Stomach (tissue), 9 donors: ENCODE measurements around the gene FADS6. TPM values are rescaled to one million over a fixed set of nuclear protein-coding genes. Genes with fewer than 3 reads are reported as not detected.
"Not testable (repeated sequence)": the region's sequence is repeated elsewhere in the genome, so short reads cannot be mapped to it uniquely, and the experiment has no call there.

Experiments used
- DNase-seq, 2 donors: peaks; one replicate each; pipeline versions ENCODE4 v3.0.0 to v3.0.0-alpha.2; 2013 to 2019
- H3K27ac ChIP-seq, 5 donors: fragments of 200-600 bp in 4 of 5; sonication (generic) in 4 of 5; one replicate each; pipeline ENCODE4 v1.5.1; 2013 to 2019; ENCODE audit warnings: mild to moderate bottlenecking in 1 of 5, moderate library complexity in 1 of 5
- H3K27me3 ChIP-seq, 3 donors: fragments of 200-600 bp; sonication (generic); one replicate each; pipeline ENCODE4 v1.5.1; 2017 to 2019; ENCODE audit warnings: mixed run types in 1 of 3
- H3K36me3 ChIP-seq, 4 donors: fragments of 200-600 bp; sonication (generic); 1 replicate in 3 of 4; 2 replicates in 1 of 4; pipeline ENCODE4 v1.5.1; 2016 to 2019
- H3K4me1 ChIP-seq, 4 donors: fragments of 200-600 bp; sonication (generic); one replicate each; pipeline ENCODE4 v1.5.1; 2016 to 2019
- H3K4me3 ChIP-seq, 4 donors: fragments of 200-600 bp; sonication (generic) in 3 of 4; one replicate each; pipeline ENCODE4 v1.5.1; 2016 to 2019; ENCODE audit warnings: mild to moderate bottlenecking in 1 of 4
- H3K9me3 ChIP-seq, 4 donors: fragments of 200-600 bp; sonication (generic); one replicate each; pipeline ENCODE4 v1.5.1; 2016 to 2019
- CTCF ChIP-seq, 7 experiments: fragments of 450-650 bp in 4 of 7; fragments of 200-600 bp in 3 of 7; sonication (generic) in 3 of 7; IDR thresholded peaks; one replicate each; pipeline ENCODE4 v1.5.1; 2016 to 2019; ENCODE audit warnings: antibody characterized with exemption in 7 of 7, control low read depth in 2 of 7, mild to moderate bottlenecking in 1 of 7
- EP300 ChIP-seq: sonication (generic); formaldehyde crosslinking; IDR thresholded peaks from one replicate; pipeline ENCODE4 v1.6.1; 2017; ENCODE audit warnings: antibody characterized with exemption
- POLR2A ChIP-seq, 4 donors: fragments of 450-650 bp; IDR thresholded peaks; one replicate each; pipeline ENCODE4 v1.6.1; 2016; ENCODE audit warnings: antibody characterized with exemption in 4 of 4, control low read depth in 2 of 4, mild to moderate bottlenecking in 1 of 4, moderate library complexity in 1 of 4
- POLR2AphosphoS5 ChIP-seq, 3 donors: sonication (generic); formaldehyde crosslinking; IDR thresholded peaks; one replicate each; pipeline ENCODE4 v1.6.1; 2016; ENCODE audit warnings: antibody characterized with exemption in 3 of 3
- WGBS, 5 donors: extraction: QIAGEN DNeasy Blood & Tissue Kit in 3 of 5; methylation state at CpG; one replicate each; pipeline versions ENCODE4 v1.1.5 to v1.1.7; 2013 to 2018; 5-methylcytosine and 5-hydroxymethylcytosine counted together
- intact Hi-C: fragments of 100-400 bp; cut with DNase I; formaldehyde crosslinking; loops from one replicate; pipeline ENCODE4 v1.15.1; 2023; ENCODE audit warnings: low total_unique reads
- polyA plus RNA-seq, 3 donors: library from polyadenylated mRNA; stranded (reverse); fragments of 200-250 nt; gene quantifications; one replicate each; pipeline ENCODE4 v1.2.3, GENCODE V29; 2013
- total RNA-seq, 5 donors: library from RNA; depleted of rRNA; stranded (reverse); fragments of >200 nt; gene quantifications; one replicate each; pipeline versions ENCODE4 v1.1.0 to v1.2.3, GENCODE V29; 2014 to 2016
- donor health status: healthy with polysubstance abuse.
- donor health status: Bipolar disorder and iron deficiency.
- donor health status: healthy.

FADS6 gene
- total and polyA plus RNA-seq, 8 donors = 0.50 to 1.8 TPM; not detected in 6

DNA sequence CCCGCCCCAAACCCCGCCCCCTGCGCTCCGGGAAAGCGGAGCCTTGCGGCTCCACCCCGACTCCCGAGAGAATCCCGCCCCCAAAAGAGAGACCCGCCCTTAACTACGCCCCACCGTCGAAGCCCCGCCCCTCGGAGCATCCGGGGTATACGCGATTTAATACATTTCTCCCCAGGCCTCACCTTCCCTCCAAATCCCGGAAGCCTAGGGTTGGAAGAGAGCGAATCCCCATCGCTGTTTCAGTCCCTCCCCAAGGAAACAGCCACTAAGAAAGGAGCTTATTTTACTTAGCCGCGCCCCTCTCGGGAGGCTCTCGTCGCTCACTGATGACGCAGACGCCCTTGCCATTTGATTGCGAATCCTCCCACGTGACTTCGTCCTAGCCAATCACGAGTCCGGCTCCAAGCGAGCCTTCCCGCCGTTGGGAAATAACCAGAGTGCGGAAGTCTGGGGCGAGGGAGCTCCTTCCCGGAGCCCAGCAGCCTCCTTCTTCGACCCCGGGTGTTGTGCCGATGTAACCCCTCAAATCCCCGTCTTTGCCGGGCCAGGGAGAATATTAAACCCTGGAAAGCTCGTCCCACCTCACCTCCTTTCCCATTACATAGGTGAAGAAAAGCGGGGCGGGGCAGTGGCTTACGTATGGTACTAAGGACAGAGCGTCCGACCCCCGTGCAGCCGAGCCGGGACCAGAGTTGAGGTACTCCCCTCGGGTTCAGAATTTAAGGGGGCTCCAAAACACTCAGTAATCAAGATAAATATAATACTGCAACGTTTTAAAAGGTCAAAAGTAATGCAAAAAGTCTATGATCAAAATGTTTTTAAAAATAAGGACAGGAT is 20.2 kb downstream of the FADS6 start:
- intact Hi-C loops = no loop called here
- Histone ChIP-seq H3K27ac (peak overlapping the region; percentile 92 to 96 (median 94)), H3K36me3 (no peaks in the 10 kb centered on the region), H3K9me3 (no peaks in the 10 kb centered on the region), H3K27me3 (peaks cover 0 to 8% (median 0%) of the 10 kb centered on the region in 3 donors), H3K4me3 (peak overlapping the region; percentile 58 to 72 (median 64)), H3K4me1 (peaks cover 26 to 38% (median 32%) of the 10 kb centered on the region in 4 donors)
- TF ChIP-seq POLR2AphosphoS5 (IDR thresholded peaks at IDR 0.05) (peak; percentile 92 to 99 (median 99)), EP300 (no peak), CTCF (IDR thresholded peaks at IDR 0.05) (no peak), POLR2A (IDR thresholded peaks at IDR 0.05) (peak in 2 of 4 donors; percentile 94 to 97)
- 0 to 1% (median 0%) methylated on average over 41 to 55 of the region's 55 CpGs for WGBS, 5 donors
- peak; percentile 100 for DNase-seq

DNA sequence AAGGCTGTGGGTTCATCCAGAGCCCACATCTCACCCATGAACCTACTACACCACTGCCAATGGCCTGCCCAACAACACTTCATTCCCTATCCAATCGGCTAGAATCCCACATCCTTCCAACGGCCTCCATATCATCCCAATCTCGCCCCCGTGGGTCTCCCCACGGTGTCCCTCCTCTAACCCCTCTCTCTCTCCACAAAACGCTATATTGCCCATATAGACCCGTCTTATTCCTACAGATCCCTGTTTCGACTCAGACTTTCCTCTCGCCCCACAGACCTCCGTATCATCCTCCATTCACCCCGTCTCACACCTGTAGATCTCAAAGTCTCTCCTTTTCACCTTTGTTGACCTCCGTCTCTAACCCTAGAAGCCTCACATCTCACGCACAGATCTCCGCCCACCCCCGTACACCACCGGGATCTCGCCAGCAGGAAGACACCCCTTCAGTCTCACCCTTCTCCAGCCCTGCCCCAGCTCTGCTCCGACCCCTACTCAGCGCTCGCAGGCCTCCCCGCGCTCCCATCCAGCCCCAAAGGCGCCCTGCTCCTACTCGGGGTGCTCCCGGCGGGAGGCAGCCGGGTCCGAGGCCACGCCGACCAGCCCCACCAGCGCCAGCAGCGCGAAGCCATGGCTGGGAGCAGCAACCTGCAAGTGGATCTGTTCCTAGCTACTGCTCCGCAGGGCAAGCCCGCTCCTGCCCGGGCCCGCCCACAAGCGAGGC is 21.0 kb downstream of the FADS6 start, which contains the start of gene FDXR:
FDXR (minus strand) TSS at position 682 of the 724 bp plus-strand sequence; CDS start at position 632, 50 bp downstream.
- no peaks in the 10 kb centered on the region for H3K36me3 ChIP-seq
- TF ChIP-seq POLR2A (IDR thresholded peaks at IDR 0.05) (peak in 1 of 4 donors; percentile 71), CTCF (IDR thresholded peaks at IDR 0.05) (no peak), POLR2AphosphoS5 (IDR thresholded peaks at IDR 0.05) (peak in 2 of 3 donors; percentile 48 to 98), EP300 (no peak)
- H3K4me3 ChIP-seq = peak within 1 kb of the TSS; percentile 58 to 72 (median 64)
- H3K27me3 ChIP-seq = peaks cover 0 to under 1% (median 0%) of the 10 kb centered on the region in 3 donors
- no peaks in the 10 kb centered on the region for H3K9me3 ChIP-seq
- intact Hi-C loops = no loop called here
- peak within 1 kb of the TSS; percentile 92 to 96 (median 94) for H3K27ac ChIP-seq
- 5 to 15% (median 6%) methylated on average over 19 to 38 of the region's 38 CpGs for WGBS, 5 donors
- DNase-seq = no peak
- H3K4me1 ChIP-seq = peaks cover 18 to 30% (median 25%) of the 10 kb centered on the region in 4 donors

GRCh38 chr17:74871356-74872076 is 21.9 kb downstream of the FADS6 start:
- Histone ChIP-seq H3K4me3 (peak overlapping the region in 2 of 4 donors; percentile 58 to 67), H3K4me1 (peaks cover 13 to 23% (median 18%) of the 10 kb centered on the region in 4 donors), H3K36me3 (no peaks in the 10 kb centered on the region), H3K9me3 (no peaks in the 10 kb centered on the region), H3K27me3 (no peaks in the 10 kb centered on the region), H3K27ac (no peak overlapping the region)
- no peak for TF ChIP-seq POLR2AphosphoS5 (IDR thresholded peaks at IDR 0.05)
- no peak for TF ChIP-seq EP300
- no peak for TF ChIP-seq CTCF (IDR thresholded peaks at IDR 0.05)
- no peak for TF ChIP-seq POLR2A (IDR thresholded peaks at IDR 0.05)
- WGBS, 5 donors = 77 to 88% (median 84%) methylated on average over 11 of the region's 11 CpGs
- intact Hi-C loops = no loop called here
- DNase-seq = no peak

GRCh38 chr17:74870512-74870911 is 22.9 kb downstream of the FADS6 start:
- TF ChIP-seq EP300 = no peak
- no peak for TF ChIP-seq POLR2A (IDR thresholded peaks at IDR 0.05)
- TF ChIP-seq CTCF (IDR thresholded peaks at IDR 0.05) = no peak
- no peak for TF ChIP-seq POLR2AphosphoS5 (IDR thresholded peaks at IDR 0.05)
- Histone ChIP-seq H3K4me3 (no peak overlapping the region), H3K4me1 (peaks cover 13 to 23% (median 18%) of the 10 kb centered on the region in 4 donors), H3K27me3 (no peaks in the 10 kb centered on the region), H3K27ac (no peak overlapping the region), H3K36me3 (no peaks in the 10 kb centered on the region), H3K9me3 (no peaks in the 10 kb centered on the region)
- intact Hi-C loops = no loop called here
- DNase-seq = peak in 1 of 2 donors; percentile 64
- 82 to 91% (median 85%) methylated on average over 2 to 3 of the region's 3 CpGs for whole genome bisulfite sequencing, 5 donors

- H3K27ac ChIP-seq, H3K36me3 ChIP-seq, H3K27me3 ChIP-seq, intact Hi-C loops, H3K9me3 ChIP-seq, DNase-seq, H3K4me3 ChIP-seq: not testable (repeated sequence)
- 88 to 91% (median 90%) methylated on average over 9 of the region's 9 CpGs for WGBS, 5 donors
- H3K4me1 ChIP-seq = peaks cover 13 to 24% (median 18%) of the 10 kb centered on the region in 4 donors
Observed at GRCh38 chr17:74870028-74870427, 23.4 kb downstream of the FADS6 start.
